Testis (tissue), 3 donors: Measurements from ENCODE around the gene GRIA1. TPM values are rescaled to one million over a fixed set of nuclear protein-coding genes. Genes with fewer than 3 reads are reported as not detected.

ENCODE experiments used
- DNase-seq: peaks from one replicate; pipeline ENCODE4 v3.0.0-alpha.2; 2019
- H3K27ac ChIP-seq, 2 donors: fragments of 200-600 bp; sonication (generic); one replicate each; pipeline ENCODE4 v1.5.1; 2019
- H3K27me3 ChIP-seq: fragments of 200-600 bp; sonication (generic); one replicate; pipeline ENCODE4 v1.5.1; 2019
- H3K36me3 ChIP-seq: fragments of 200-600 bp; sonication (generic); one replicate; pipeline ENCODE4 v1.5.1; 2017; ENCODE audit warnings: low read depth; ENCODE audit errors: missing control alignments
- H3K4me1 ChIP-seq: fragments of 200-600 bp; sonication (generic); one replicate; pipeline ENCODE4 v1.5.1; 2019
- H3K4me3 ChIP-seq, 2 donors: fragments of 200-600 bp; sonication (generic); one replicate each; pipeline ENCODE4 v1.5.1; 2017 to 2019
- H3K9me3 ChIP-seq: fragments of 200-600 bp; sonication (generic); one replicate; pipeline ENCODE4 v1.5.1; 2017
- CTCF ChIP-seq, 3 experiments: fragments of 450-650 bp in 2 of 3; fragments of 200-600 bp in 1 of 3; sonication (generic) in 1 of 3; IDR thresholded peaks; one replicate each; pipeline ENCODE4 v1.5.1; 2016 to 2019; ENCODE audit warnings: antibody characterized with exemption in 3 of 3, mild to moderate bottlenecking in 2 of 3, moderate library complexity in 1 of 3
- POLR2A ChIP-seq: fragments of 450-650 bp; IDR thresholded peaks from one replicate; pipeline ENCODE4 v1.6.1; 2017; ENCODE audit warnings: antibody characterized with exemption, mild to moderate bottlenecking, moderate library complexity
- WGBS, 2 donors: methylation state at CpG; one replicate each; pipeline ENCODE4 v1.1.5; 2018; 5-methylcytosine and 5-hydroxymethylcytosine counted together
- intact Hi-C: fragments of 100-400 bp; cut with DNase I; formaldehyde crosslinking; loops from one replicate; pipeline ENCODE4 v1.15.1; 2023; ENCODE audit warnings: low total_unique reads
- polyA plus RNA-seq: library from polyadenylated mRNA; stranded (reverse); fragments of 350-450 nt; fragmentation: Illumina TruSeq; extraction: RNeasy Lipid Tissue Mini Kit (QIAGEN cat#74804); gene quantifications from one replicate; pipeline ENCODE4 v1.2.3, GENCODE V29; 2014; ENCODE audit warnings: low read depth, low replicate concordance; ENCODE audit not compliant: insufficient read depth
- total RNA-seq, 2 donors: library from RNA; depleted of rRNA; stranded (reverse); fragments of >200 nt; gene quantifications; one replicate each; pipeline ENCODE4 v1.2.3, GENCODE V29; 2016

Gene GRIA1
- total and polyA plus RNA-seq, 3 donors from 2014 or later: 0.93 to 5.4 (median 3.5) TPM

GRCh38 chr5:153571162-153571561, 80.7 kb downstream of the GRIA1 start:
- Histone ChIP-seq H3K4me1 (no peaks in the 10 kb centered on the region), H3K9me3 (no peaks in the 10 kb centered on the region), H3K4me3 (no peak overlapping the region), H3K27ac (no peak overlapping the region), H3K36me3 (no peaks in the 10 kb centered on the region), H3K27me3 (no peaks in the 10 kb centered on the region)
- intact Hi-C loops: no loop called here
- WGBS, 2 donors: 54 to 58% methylated on average over 2 of the region's 2 CpGs
- TF ChIP-seq POLR2A: no peak
- DNase-seq: no peak

- TF ChIP-seq POLR2A (no peak), CTCF (IDR thresholded peaks at IDR 0.05) (no peak)
- H3K4me3 ChIP-seq: no peak overlapping the region
- no peak overlapping the region for H3K27ac ChIP-seq
- WGBS, 2 donors: 78 to 86% methylated on average over 8 of the region's 8 CpGs
- no peaks in the 10 kb centered on the region for H3K4me1 ChIP-seq
- H3K27me3 ChIP-seq: no peaks in the 10 kb centered on the region
- intact Hi-C loops: no loop called here
- no peaks in the 10 kb centered on the region for H3K36me3 ChIP-seq
- DNase-seq: no peak
- H3K9me3 ChIP-seq: no peaks in the 10 kb centered on the region
Observed at GRCh38 chr5:153572411-153573145, 82.1 kb downstream of the GRIA1 start.

GRCh38 chr5:153573326-153574033, 83.0 kb downstream of the GRIA1 start:
- no peaks in the 10 kb centered on the region for H3K27me3 ChIP-seq
- WGBS, 2 donors: 80 to 87% methylated on average over 4 of the region's 4 CpGs
- H3K27ac ChIP-seq: no peak overlapping the region
- H3K4me3 ChIP-seq: no peak overlapping the region
- H3K9me3 ChIP-seq: no peaks in the 10 kb centered on the region
- no peaks in the 10 kb centered on the region for H3K36me3 ChIP-seq
- intact Hi-C loops: no loop called here
- TF ChIP-seq POLR2A (no peak), CTCF (IDR thresholded peaks at IDR 0.05) (no peak)
- no peaks in the 10 kb centered on the region for H3K4me1 ChIP-seq
- no peak for DNase-seq

DNA sequence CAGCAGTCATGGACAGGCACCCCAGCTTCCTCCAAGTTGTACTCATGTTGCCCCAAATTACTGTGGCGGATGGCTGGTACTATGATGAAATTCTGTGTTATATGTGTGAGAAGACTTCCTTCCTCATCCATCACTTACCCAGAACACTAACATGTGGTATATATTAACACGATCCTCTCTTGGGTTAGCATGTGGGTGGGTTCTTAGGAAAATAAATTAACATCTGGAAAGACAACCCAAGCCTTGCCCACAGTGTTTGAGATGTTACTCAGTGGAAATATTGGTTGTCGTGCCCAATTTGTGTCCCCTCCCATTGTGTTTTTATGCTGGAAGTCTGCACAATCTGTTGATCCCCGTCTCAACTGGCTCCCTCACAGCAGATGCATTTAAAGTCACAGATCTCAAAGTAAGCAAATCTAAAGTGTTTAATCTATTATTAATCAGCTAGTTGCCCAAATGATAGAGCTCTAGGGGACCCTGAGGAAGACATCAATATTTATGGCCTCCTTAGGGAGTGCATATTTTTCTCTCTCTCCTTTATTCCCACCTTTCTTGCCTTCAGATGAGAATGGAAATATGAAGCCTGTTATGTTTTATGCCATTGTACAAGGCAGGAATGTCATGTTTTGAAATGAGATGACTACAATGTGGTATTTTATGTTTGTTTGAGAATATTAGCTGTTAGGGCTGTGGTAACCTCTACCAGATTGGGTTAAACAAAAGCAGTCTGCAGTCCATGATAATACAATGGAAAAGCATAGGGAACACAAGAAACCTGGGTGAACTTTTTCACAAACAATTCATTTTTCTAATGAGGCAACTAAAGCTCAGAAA, 93.9 kb downstream of the GRIA1 start:
- intact Hi-C loops: no loop called here
- Histone ChIP-seq H3K36me3 (no peaks in the 10 kb centered on the region), H3K4me3 (no peak overlapping the region), H3K27ac (no peak overlapping the region), H3K9me3 (no peaks in the 10 kb centered on the region), H3K4me1 (no peaks in the 10 kb centered on the region), H3K27me3 (no peaks in the 10 kb centered on the region)
- no peak for DNase-seq
- WGBS, 2 donors: 70 to 74% methylated on average over 4 of the region's 4 CpGs
- TF ChIP-seq POLR2A: no peak
- TF ChIP-seq CTCF (IDR thresholded peaks at IDR 0.05): no peak

GRCh38 chr5:153584960-153585359, 94.5 kb downstream of the GRIA1 start:
- WGBS, 2 donors: 89 to 94% methylated on average over 3 of the region's 3 CpGs
- no peaks in the 10 kb centered on the region for H3K4me1 ChIP-seq
- no peaks in the 10 kb centered on the region for H3K36me3 ChIP-seq
- no peaks in the 10 kb centered on the region for H3K9me3 ChIP-seq
- no peak overlapping the region for H3K4me3 ChIP-seq
- no peak for DNase-seq
- no peak overlapping the region for H3K27ac ChIP-seq
- no peaks in the 10 kb centered on the region for H3K27me3 ChIP-seq
- intact Hi-C loops: no loop called here
- TF ChIP-seq POLR2A (no peak), CTCF (IDR thresholded peaks at IDR 0.05) (no peak)
